VCaP (cell line): ENCODE data around the gene SYTL1.

Experiments used
- H3K27ac ChIP-seq: fragments of 450-650 bp; 2 replicates; pipeline ENCODE4 v1.5.1; 2017
- TF ChIP-seq, protein P1 (sequence below): fragments of 450-650 bp; conservative IDR thresholded peaks from 2 replicates; pipeline ENCODE4 v1.5.1; 2017; ENCODE audit warnings: mild to moderate bottlenecking, moderate library complexity

SYTL1 gene, protein sequence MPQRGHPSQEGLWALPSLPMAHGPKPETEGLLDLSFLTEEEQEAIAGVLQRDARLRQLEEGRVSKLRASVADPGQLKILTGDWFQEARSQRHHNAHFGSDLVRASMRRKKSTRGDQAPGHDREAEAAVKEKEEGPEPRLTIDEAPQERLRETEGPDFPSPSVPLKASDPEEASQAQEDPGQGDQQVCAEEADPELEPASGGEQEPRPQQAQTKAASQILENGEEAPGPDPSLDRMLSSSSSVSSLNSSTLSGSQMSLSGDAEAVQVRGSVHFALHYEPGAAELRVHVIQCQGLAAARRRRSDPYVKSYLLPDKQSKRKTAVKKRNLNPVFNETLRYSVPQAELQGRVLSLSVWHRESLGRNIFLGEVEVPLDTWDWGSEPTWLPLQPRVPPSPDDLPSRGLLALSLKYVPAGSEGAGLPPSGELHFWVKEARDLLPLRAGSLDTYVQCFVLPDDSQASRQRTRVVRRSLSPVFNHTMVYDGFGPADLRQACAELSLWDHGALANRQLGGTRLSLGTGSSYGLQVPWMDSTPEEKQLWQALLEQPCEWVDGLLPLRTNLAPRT

DNA sequence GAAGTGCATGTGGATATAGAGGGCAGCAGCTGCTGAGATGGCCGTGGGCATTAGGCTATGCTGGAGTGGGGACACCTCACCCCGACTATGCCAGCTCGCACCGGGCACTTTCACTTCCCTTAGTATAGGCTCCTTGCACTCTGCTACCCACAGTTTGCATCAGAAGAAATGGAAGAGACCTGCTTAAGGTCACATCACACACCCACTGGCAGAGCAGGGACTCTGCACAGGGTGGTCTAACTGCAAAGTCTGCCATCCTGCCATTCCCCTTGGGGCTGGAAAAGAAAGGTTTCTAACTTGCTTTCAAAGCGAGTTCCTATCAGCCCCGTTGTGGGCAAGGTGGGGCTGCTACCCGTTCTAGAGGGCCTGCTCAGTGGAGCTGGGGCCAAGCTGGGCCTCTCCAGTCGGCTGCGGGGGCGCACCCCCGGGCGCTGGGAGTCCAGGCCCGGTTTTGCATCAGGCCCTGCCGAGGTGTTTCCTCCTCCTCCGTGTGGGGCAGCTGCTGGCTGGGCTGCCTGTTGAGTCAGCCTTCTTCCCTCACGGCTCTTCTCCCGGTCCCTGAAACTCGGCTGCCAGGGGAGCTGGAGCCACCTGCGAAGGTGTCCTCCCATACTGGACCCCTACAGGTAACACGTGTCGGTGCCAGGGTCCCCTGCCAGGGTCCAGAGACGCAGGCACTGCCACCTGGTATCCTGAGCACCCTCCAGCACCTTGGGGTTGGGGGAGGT, at the start of gene SYTL1:
Gene SYTL1, plus strand, starts transcription at position 498 of the 728 bp plus-strand sequence. CDS start 3,313 bp downstream, outside the sequence.
- TF ChIP-seq, protein P1, sequence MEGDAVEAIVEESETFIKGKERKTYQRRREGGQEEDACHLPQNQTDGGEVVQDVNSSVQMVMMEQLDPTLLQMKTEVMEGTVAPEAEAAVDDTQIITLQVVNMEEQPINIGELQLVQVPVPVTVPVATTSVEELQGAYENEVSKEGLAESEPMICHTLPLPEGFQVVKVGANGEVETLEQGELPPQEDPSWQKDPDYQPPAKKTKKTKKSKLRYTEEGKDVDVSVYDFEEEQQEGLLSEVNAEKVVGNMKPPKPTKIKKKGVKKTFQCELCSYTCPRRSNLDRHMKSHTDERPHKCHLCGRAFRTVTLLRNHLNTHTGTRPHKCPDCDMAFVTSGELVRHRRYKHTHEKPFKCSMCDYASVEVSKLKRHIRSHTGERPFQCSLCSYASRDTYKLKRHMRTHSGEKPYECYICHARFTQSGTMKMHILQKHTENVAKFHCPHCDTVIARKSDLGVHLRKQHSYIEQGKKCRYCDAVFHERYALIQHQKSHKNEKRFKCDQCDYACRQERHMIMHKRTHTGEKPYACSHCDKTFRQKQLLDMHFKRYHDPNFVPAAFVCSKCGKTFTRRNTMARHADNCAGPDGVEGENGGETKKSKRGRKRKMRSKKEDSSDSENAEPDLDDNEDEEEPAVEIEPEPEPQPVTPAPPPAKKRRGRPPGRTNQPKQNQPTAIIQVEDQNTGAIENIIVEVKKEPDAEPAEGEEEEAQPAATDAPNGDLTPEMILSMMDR = no peak
- peak within 1 kb of the TSS; percentile 80 for H3K27ac ChIP-seq

DNA sequence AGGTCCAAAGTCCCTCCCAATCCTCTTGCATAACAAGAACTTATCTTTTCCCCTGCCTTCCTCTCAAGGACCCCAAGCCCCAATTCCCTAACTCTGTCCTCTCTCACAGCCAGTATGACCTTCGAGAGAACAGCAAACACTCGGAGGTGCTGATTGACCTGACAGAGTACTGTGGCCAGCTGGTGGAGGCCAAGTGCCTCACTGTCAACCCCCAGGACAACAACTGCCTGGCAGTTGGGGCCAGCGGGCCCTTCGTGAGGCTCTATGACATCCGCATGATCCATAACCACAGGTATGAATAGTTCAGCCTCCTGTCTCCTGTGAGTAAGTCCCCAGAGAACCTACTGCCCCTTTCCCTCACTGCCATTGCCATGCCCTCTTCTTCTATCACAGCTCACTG, 49.7 kb upstream of the SYTL1 start:
- TF ChIP-seq, protein P1 = no peak
- no peak overlapping the region for H3K27ac ChIP-seq

DNA sequence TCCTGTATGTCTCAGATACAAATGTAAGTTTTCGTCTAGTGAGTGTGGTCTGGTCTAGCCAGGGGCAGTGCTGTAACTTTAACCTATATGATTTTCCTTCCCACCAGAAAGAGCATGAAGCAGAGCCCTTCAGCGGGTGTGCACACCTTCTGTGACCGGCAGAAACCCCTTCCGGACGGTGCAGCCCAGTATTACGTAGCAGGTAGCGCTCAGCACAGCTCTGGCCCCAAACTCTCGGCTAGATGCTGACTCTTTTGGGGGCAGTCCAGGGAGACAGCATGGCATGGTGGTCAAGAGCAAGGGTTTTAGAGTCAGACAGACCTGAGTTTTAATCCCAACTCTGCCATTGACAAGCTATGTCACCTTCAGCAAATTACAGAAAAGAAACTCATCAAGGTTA, 47.9 kb upstream of the SYTL1 start:
- H3K27ac ChIP-seq = no peak overlapping the region
- TF ChIP-seq, protein P1 = no peak

DNA sequence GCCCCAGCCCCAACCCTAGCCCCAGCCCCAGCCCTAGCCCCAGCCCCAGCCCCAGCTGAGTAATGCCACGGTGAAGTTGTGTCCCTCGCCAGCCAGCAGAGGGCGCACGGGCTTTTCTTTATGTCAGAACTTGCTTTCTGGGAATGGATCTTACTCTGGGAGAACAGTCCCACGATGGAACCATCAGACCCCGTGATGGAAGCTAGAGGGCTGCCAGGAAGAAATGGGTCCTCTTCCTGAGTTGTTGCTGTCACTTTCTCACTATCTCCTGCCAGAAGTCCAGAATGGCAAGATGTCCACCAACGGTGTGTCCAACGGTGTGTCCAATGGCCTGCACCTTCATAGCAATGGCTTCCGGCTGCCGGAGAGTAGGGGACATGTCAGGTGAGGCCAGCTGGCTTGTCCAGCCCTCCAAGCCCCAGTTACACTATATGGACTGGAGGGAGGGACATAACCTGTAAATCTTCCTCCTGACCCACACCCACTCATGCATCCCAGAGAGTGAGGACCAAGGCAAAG, 45.0 kb upstream of the SYTL1 start:
- no peak overlapping the region for H3K27ac ChIP-seq
- TF ChIP-seq, protein P1 = peak; percentile 79

DNA sequence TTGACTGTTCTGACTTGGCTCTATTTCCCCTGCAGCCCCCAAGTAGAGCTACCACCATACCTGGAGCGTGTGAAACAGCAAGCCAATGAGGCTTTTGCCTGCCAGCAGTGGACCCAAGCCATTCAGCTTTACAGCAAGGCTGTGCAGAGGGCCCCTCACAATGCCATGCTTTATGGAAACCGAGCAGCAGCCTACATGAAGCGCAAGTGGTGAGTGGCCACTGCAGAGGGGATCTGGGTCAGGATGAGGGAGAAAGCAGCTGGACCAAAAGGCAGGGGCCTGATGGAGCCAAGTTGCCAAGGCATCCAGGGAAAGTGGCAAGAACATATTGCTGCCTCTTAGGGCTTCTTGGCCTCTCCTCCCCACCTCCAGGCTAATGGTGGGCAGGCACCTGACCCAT, 43.9 kb upstream of the SYTL1 start:
- H3K27ac ChIP-seq = no peak overlapping the region

DNA sequence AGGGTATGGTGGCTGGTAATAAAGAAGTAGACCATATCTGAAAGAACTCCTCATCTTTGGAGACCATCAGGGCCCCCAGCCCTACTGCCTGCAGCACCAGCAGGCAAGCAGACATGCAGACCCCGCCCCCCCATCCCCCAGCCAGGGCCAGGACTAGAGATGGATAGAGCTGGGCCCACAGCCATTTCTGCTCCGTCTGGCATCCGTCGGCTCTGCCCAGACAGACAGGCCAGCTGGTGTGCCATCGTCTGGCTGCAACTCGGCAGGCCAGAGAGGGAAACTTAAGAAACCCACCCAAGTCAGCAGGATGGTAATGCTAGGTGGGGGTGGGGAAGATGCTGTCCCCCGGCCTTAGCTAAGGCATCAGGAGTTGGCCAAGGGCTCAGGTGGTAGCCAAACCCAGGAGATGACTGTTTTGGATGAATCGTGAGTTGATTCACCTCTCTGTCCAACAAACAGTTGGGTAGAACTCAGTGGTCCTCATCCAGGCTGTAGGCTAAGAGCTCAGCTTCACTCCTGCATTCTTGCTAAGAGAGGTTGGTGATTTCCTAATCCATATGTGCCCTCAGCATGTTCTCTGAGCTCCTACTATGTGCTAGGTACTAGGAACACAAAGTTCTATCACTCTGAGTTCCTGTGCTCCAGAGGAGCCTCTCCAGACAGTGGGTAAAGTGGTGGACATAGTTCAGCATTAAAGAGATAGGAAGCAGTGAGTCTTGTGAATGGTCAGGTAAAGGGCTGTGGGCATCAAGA, 43.0 kb upstream of the SYTL1 start:
- TF ChIP-seq, protein P1 = no peak
- no peak overlapping the region for H3K27ac ChIP-seq

More for the DNA sequence above, 43.9 kb upstream of the SYTL1 start:
- TF ChIP-seq, protein P1 = no peak
